GM19397 (cell line): Measurements from ENCODE around the gene RIOK2.
A peak's percentile ranks its signal among the peaks of the same experiment; 100 is the strongest.
"Not testable (repeated sequence)": the region's sequence is repeated elsewhere in the genome, so short reads cannot be mapped to it uniquely, and the experiment has no call there.

Experiments
- ATAC-seq: cut with Tn5 transposase; IDR thresholded peaks from one replicate; pipeline ENCODE4 v1.9.1; 2021; ENCODE audit warnings: mild to moderate bottlenecking, moderate library complexity; ENCODE audit not compliant: unreplicated experiment

RIOK2 gene

GRCh38 chr5:97183100-97183929 is at the start of gene RIOK2:
TSS of gene RIOK2 (minus strand) at chr5:97183247. CDS start at chr5:97183191, 56 bp downstream.
- ATAC-seq, result peak; percentile 89

DNA sequence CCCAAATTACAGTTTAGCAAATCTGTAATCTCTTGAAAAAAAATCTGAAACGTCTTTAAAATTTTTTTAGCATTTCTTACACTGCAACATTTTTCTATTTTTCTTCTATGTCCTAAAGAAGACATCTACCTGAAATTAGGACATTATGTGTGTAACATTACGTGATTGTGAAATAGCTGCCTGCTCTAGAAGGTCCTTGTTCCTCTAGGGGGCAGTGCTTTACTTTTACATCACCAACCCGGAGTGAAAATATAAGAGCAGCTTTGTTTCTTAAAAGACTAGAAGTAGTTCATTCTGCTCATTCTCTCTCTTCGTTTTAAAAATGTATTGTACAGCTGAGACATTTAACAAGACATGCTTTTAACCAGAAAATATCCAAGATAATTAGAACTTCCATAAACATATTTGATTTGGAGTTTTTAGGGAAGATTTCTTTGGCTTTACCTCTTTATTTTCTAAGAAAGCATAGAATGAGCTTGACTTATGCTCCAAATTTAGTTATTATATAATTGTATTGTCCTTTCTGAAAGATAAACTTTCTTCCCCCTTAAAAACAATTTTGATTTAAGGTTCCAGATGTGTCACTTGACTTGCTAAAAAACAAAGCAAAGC is 48.1 kb upstream of the RIOK2 start:
- ATAC-seq, result no peak

DNA sequence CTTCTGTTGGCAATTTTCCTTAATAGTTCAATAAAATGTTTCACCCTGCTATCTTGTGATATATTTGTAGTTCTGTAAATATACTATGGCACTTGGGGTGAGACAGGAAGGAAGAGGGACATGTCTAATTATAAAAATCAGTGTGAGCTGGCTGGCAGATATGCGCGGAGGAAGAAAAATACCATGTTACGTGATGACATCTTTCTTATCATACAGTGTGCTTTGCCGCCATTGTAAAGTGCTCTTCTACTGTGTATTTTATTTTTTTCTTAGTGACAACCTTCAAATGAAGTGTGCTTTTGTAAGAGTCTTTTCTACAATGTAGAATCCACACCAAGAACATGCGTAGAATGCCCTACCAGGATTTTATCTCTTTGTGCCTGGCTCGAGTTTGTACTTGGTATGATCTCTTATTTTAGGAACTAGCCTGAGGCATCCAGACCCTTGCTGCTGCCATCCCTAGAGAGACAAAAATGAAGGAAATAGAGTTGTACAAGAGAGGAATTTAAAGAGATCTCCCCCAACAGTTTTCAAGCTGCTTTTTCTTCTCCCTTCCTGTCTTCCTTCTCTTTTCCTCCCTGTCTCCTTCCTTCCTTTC is 46.7 kb upstream of the RIOK2 start:
- no peak for ATAC-seq

GRCh38 chr5:97229196-97229595 is 46.1 kb upstream of the RIOK2 start:
- ATAC-seq, result no peak

DNA sequence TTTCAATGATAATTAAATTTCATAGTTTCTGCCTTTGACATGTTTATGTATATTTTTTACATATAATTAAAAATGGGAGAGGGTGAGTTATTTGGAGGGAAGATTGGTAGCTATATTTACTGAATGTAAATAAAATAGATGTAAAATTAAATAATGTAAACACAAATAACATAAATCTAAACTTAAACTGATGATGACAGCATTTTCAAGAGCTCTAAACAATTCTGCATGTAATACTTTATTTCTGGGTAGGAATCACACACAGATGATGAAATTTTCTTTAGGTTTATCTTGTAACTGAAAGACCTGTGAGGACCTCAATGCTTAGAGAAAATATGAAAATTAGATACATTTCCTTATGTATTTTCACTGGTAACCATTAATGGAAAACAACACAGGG is 42.2 kb upstream of the RIOK2 start:
- ATAC-seq, result no peak

GRCh38 chr5:97224112-97224750 is 41.2 kb upstream of the RIOK2 start:
- ATAC-seq, result no peak

GRCh38 chr5:97223596-97223995 is 40.5 kb upstream of the RIOK2 start:
- no peak for ATAC-seq

- ATAC-seq, result no peak
Observed at GRCh38 chr5:97209343-97209742, 26.3 kb upstream of the RIOK2 start.

GRCh38 chr5:97208714-97209113 is 25.7 kb upstream of the RIOK2 start:
- ATAC-seq, result no peak

DNA sequence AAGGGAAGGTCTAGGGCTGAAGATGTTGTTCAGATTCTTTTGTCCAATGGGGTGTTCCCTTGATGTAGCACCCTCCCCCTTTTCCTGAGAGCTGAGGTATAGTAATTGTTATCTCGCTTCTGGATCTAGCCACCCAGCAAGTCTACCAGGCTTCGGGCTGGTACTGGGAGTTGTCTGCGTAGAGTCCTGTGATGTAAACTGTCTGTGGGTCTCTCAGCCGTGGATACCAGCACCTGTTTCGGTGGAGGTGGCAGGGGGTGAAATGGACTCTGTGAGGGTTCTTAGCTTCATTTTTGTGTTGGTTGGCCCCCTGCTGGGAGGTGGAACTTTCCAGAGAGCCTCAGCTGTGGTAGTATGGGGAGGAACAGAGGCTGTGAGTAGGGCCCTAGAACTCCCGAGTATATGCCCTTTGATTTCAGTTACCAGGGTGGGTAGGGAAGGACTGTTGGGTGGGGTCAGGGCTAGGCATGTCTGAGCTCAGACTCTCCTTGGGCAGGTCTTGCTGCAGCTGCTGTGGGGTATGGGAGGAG is 25.2 kb upstream of the RIOK2 start:
- no peak for ATAC-seq

DNA sequence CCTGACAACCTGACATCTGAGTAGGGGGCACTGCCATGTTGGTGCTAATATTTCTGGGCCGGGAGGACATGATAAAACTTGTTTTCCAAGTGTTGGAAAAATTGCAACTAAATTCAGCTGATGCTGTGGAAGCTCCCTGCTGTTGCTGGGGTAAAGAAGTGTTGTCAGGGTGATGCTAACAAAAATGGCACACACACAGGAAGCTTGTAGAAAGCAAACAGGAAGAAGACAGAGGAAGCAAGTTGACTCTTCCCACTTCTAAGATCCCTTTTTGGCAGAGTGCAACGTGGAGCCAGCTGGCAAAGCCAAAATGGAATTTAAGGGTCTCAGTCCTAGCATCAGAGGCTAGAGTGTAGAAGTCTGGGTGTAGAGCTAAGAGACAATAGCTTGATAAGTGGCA is 11.3 kb upstream of the RIOK2 start:
- no peak for ATAC-seq

DNA sequence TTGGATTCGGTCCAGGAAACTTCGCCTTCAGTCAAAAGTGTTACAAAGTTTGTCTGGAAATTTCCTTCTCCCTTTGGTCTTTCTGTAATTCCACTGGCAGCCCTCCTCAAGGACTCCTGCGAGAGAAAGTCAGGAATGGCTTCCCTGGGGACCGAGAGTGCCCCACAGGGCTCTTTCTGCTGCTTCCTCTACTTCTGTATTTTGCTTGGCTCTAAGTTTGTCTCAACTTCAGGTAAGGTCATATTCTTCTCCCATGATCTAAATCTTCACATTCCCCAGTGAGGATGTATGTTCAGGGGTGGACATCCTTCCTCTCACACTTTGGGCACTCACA is 10.3 kb upstream of the RIOK2 start:
- ATAC-seq, result no peak

DNA sequence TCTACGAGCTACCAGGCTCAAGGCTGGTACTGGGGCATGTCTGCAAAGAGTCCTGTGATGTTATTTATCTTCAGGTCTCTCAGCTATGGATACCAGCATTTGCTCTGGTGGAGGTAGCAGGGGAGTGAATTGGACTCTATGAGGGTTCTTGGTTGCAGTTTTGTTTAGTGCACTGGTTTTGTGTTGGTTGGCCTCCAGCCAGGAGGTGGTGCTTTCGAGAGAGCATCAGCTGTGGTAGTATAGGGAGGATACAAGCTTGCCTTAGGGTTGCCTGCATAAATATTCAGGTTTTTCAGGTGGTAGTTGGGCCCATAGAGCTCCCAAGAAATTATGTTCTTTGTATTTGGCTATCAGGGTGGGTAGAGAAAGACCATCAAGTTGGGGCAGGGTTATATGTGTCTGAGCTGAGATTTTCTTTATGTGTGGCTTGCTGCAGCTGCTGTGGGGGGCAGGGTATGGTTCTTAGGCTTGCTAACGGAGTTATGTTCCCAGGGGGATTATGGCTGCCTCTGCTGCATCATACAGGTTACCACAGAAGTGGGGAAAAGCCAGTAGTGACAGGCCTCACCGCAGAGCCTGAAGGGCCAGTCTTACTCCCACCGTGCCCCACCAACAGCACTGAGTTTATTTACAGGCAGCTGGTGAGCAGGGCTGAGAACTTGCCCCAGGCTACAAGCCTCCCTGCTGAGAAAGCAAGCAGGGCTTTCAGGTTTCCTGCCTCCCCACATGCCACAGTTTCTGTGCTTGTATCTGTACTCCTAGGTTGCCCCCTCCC is 9.7 kb upstream of the RIOK2 start:
- ATAC-seq, result peak; percentile 87

DNA sequence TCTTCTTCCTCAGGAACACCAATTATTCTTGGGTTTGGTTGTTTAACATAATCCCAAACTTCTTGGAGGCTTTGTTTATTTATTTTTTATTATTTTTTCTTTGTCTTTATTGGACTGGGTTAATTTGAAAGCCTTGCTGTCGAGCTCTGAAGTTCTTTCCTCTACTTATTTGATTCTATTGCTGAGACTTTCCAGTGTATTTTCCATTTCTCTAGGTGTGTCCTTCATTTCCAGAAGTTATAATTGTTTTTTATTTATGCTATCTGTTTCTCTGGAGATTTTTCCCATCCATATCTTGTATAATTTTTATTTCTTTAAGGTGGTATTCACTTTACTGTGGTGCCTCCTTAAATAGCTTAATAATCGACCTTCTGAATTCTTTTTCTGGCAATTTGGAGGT is 8.8 kb upstream of the RIOK2 start:
- no peak for ATAC-seq

DNA sequence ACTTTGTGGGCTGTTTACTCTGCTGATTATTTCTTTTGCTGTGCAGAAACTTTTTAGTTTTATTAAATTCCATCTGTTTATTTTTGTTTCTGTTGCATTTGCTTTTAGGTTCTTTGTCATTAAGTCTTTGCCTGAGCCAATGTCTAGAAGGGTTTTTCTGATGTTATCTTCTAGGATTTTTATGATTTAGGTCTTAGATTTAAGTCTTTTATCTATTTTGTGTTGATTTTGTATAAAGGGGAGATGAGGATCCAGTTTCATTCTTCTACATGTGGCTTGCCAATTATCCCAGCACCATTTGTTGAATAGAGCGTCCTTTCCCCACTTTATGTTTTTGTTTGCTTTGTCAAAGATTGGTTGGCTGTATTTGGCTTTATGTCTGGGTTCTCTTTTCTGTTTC is 6.5 kb upstream of the RIOK2 start:
- ATAC-seq, result not testable (repeated sequence)

DNA sequence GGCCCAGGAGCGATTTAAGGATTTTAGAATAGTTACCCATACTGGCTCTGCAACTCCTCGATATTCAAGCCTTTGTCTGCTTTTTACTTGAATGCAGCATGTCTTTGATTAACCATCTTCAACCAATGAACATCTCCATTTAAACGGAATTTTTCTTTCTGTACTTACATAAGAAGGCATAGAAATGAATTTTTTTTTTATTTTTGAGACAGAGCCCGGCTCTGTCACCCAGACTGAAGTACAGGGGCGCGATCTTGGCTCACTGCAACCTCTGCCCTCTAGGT is 825 bp upstream of the RIOK2 start:
- no peak for ATAC-seq

DNA sequence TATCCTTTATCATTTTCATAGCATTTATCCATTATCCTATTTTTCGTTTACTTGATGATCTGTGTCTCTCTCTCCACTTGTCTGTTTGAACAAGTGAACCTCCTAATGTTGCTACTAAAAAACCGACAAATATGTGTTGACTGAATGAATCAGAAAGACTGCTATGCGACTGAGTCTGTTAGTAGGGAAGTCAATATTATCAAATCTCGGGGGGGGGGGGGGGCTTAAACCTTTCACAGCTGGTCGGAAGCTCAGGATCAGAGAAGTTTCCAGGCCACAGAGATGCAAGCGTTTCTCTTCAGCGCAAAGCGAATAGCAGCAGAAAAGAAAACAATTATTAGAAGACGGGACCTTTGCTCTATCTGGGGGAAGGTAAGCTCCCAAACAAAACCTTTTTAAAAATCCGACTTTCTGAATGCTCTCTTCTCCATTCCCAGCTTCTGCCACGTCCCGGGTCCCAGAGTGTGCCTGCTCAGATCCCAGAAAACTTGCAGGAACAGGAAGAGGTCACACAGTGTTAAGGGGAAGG is 412 bp downstream of the RIOK2 start:
- no peak for ATAC-seq

DNA sequence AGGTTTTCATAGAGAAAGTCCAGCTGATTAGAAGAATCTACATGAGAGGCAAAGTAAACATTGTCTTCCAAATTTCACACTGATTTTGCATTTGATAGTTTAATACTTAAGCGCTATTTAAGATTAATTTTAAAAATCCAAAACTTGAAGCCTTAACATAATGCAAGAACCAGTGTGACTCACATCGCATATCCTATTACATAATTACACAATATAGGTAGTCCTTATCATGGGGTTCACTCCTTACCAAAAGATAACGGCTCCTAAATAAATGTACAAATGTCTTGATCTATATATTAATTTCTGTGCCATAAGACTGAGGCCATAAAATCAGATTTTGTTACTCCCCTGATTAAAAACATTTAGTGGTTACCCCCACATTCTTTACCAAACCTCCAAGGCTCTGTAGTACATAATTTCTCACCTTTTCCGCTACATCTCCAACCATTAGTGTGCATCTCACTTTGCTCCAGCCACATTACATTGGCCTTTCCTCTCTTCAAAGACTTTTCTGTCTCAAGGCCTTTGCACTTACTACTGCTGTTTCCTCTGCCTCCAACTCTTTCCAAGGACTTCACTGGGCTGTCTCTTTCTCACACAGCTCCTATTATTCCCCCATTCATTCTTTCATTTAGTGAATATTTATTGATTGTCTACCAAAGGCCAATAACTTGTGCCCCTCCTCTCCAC is 1.0 kb downstream of the RIOK2 start:
- ATAC-seq, result no peak

DNA sequence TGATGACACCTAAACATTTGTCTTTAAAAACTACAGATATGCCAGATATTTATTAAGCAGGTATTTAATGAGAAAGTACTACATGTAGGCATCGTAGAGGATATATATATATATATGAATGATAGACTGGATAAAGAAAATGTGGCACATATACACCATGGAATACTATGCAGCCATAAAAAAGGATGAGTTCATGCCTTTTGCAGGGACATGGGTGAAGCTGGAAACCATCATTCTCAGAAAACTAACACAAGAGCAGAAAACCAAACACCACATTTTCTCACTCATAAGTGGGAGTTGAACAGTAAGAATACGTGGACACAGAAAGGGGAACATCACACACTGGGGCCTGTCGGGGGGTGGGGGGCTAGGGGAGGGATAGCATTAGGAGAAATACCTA is 3.6 kb downstream of the RIOK2 start:
- ATAC-seq, result not testable (repeated sequence)

GRCh38 chr5:97172227-97172626 is 10.8 kb downstream of the RIOK2 start:
- ATAC-seq, result no peak
